Measurements from ENCODE around the gene GPR4. TPM values are rescaled to one million over a fixed set of nuclear protein-coding genes. Genes with fewer than 3 reads are reported as not detected.

GPR4 gene
- total RNA-seq, 1 experiment from 2014 or later: 0.48 TPM

- no peak for TF ChIP-seq OVOL2 (CRISPR knock-in tag; IDR thresholded peaks at IDR 0.05; ENCODE audit: borderline replicate concordance)
- TF ChIP-seq HMGXB4 (CRISPR knock-in tag; IDR thresholded peaks at IDR 0.05): no peak
- no peak for TF ChIP-seq ZNF425 (CRISPR knock-in tag; conservative IDR thresholded peaks at IDR 0.05)
- TF ChIP-seq ZNF219 (CRISPR knock-in tag; IDR thresholded peaks at IDR 0.05; ENCODE audit: borderline replicate concordance): no peak
- no peak for TF ChIP-seq ZNF416 (CRISPR knock-in tag; IDR thresholded peaks at IDR 0.05)
- TF ChIP-seq USF1 (CRISPR knock-in tag; IDR thresholded peaks at IDR 0.05): no peak
- no peak for TF ChIP-seq IRF1 (CRISPR knock-in tag; IDR thresholded peaks at IDR 0.05)
- no peak for TF ChIP-seq JAZF1 (CRISPR knock-in tag; IDR thresholded peaks at IDR 0.05)
- TF ChIP-seq ZNF232 (CRISPR knock-in tag; IDR thresholded peaks at IDR 0.05): no peak
- no peak for TF ChIP-seq TEAD4 (CRISPR knock-in tag; IDR thresholded peaks at IDR 0.05)
- no peak for TF ChIP-seq CBFB (CRISPR knock-in tag; IDR thresholded peaks at IDR 0.05; ENCODE audit: low read depth)
- no peak for TF ChIP-seq ZNF671 (CRISPR knock-in tag; IDR thresholded peaks at IDR 0.05)
- no peak for TF ChIP-seq PREB (CRISPR knock-in tag; IDR thresholded peaks at IDR 0.05; ENCODE audit: borderline replicate concordance)
- no peak for TF ChIP-seq STAT6 (CRISPR knock-in tag; conservative IDR thresholded peaks at IDR 0.05; ENCODE audit: low read depth)
- TF ChIP-seq SMAD3 (CRISPR knock-in tag; IDR thresholded peaks at IDR 0.05; ENCODE audit: borderline replicate concordance): no peak
- no peak for TF ChIP-seq RORB (CRISPR knock-in tag; IDR thresholded peaks at IDR 0.05)
- no peak for TF ChIP-seq JUN (CRISPR knock-in tag; IDR thresholded peaks at IDR 0.05)
- CTCF ChIA-PET: interaction anchor here (0.6 to 5.4 kb wide), 30 partner anchors 9 to 245 kb away, joined by 3 to 127 read pairs (median 24); partner anchors contain the start of genes FOSB, GIPR, GPR4 and OPA3
- POLR2A ChIA-PET: interaction anchor here (0.5 to 2.1 kb wide), 9 partner anchors 14 to 154 kb away, joined by 3 to 13 read pairs (median 4); partner anchors contain the start of genes GIPR and QPCTL
- peak; percentile 91 for DNase-seq (ENCODE audit: low spot score)
- Mint-ChIP-seq H3K4me1 (peaks cover 41% of the 10 kb centered on the region), H3K9me3 (no peaks in the 10 kb centered on the region), H3K36me3 (no peaks in the 10 kb centered on the region; the same call in 1 of the 2 replicates), H3K27me3 (ENCODE audit: low read depth) (peaks cover 14% of the 10 kb centered on the region), H3K4me3 (peak overlapping the region; percentile 85), H3K27ac (peak overlapping the region; percentile 99)
- ATAC-seq: peak; percentile 0; the same call in 1 of the 2 replicates
Observed at GRCh38 chr19:45640849-45641273, 38.8 kb upstream of the GPR4 start.
